ENCODE measurements around the gene UQCRQ.
A peak's percentile ranks its signal among the peaks of the same experiment; 100 is the strongest.

Gene UQCRQ

GRCh38 chr5:132866342-132867045, at the start of gene UQCRQ, which contains the start of gene GDF9:
UQCRQ (plus strand) TSS chr5:132866642; CDS start chr5:132866882, 240 bp downstream.
GDF9 (minus strand) TSS chr5:132866469; CDS start chr5:132864533, 1,936 bp downstream.
- peak; percentile 85 to 90 for DNase-seq (ENCODE audit: low read depth in 2 of 2)

DNA sequence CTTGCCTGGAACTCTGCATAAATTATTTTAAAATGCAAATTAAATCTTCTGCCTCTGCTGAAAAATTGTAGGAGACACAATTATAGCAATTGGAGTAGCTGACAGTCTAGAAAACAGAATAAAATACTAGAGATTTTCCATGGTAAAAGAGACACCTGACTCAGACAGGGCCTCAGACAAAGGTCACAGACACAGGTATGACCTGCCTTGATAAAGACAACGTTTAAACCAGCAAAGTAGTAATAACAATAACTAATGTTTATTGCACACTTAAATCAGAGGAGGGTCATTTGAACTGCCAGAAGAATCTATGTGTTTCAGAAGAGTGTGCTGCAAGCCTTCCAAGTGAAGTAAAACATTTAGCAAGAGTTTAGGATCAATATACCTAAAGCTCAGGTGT, 49.4 kb upstream of the UQCRQ start:
- no peak for DNase-seq (ENCODE audit: low read depth in 2 of 2)

GRCh38 chr5:132819468-132819867, 47.0 kb upstream of the UQCRQ start:
- DNase-seq (ENCODE audit: low read depth in 2 of 2) = no peak

DNA sequence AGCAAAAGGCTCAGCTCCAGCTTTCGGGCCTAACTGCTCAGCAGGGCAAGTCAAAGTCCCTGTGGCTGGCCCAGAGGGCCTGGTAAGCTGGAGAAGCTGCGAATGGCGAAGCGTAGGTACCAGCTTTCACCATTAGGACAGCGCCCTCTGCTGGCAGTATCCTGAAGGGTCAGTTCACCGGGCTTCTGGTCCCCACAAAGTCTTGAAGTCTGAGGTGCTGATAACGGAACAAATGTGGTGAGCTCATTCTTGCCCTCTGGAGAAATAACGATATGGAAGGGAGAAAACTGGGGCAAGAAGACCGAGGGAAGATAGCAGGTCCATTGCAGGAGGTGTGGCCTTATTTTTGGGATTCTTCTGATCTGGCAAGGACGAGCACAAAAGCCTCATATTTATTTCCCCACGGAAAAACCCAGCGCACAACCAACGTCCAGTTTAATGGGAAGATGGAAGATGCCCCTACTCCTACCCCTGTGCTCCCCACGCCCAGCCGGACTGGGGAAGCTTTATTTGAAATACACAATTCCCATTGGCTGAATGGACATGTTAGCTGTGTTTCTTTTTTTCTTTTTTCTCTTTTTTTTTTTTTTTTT, 46.2 kb upstream of the UQCRQ start:
- peak; percentile 69 to 78 for DNase-seq (ENCODE audit: low read depth in 2 of 2)

GRCh38 chr5:132821350-132821749, 45.1 kb upstream of the UQCRQ start:
- DNase-seq (ENCODE audit: low read depth in 2 of 2) = no peak

- DNase-seq (ENCODE audit: low read depth in 2 of 2) = no peak
Measured at GRCh38 chr5:132821791-132822190, 44.7 kb upstream of the UQCRQ start.

GRCh38 chr5:132822650-132823480, 43.6 kb upstream of the UQCRQ start:
- DNase-seq (ENCODE audit: low read depth in 2 of 2) = no peak

- no peak for DNase-seq (ENCODE audit: low read depth in 2 of 2)
Measured at GRCh38 chr5:132823481-132824050, 42.9 kb upstream of the UQCRQ start.

DNA sequence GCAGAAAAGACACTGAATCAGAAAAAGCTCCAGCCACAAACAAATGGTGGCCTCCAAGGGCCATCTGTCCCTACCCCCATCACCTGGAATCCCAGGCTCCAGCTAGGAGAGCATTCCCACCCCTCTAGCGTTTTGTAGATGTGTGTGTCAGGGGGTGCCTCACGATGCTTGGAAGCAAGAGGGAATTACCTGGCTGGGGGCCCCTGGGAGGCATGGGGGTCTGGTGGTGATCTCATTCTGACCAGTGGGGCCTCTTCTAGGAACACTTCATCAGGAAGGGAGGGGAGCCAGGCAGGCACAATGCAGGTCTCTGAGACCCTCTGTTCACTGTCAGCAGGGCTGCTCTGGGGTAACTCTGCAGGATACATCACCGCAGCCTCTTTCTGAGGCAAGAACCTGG, 42.0 kb upstream of the UQCRQ start:
- no peak for DNase-seq (ENCODE audit: low read depth in 2 of 2)

DNA sequence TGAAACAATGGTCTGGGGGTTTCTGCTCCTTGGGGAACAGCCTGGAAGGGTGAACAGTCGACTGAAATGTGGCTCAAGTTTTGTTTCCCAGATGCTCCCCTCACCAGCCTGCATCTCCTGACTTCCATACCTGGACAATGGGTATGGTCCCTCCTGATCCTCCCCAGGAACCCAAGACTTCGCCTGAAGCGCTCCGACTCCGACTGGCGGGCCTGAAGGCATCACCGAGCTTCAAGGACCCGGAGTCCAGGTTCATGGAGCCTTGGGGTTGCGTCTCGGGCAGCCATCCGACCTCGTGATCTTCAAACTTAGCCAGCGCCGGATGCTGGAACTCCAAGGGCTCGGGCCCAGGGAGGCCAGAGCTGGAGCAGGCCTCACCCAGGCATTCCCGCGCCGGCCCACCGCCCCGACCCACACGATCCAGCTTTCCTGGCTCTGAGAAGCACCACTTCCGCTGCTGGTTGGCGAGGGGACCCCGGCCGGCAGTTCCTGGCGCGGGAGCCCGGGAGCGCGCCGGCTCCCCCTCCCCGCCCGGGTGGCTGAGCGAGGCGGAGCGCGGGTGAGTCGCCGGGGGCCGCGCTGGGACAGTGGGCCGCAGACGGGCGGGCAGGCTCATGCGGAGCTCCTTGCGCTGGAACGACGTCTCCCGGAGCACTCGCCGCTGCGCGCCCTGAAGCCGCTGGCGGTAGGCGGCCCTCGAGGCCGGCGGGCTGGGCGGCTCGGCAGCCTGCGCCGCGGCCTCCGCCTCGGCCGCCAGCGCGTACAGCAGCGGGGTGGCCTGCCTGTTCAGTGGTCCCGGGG, 41.2 kb upstream of the UQCRQ start:
- DNase-seq (ENCODE audit: low read depth in 2 of 2) = no peak

GRCh38 chr5:132825834-132826391, 40.5 kb upstream of the UQCRQ start:
- no peak for DNase-seq (ENCODE audit: low read depth in 2 of 2)

DNA sequence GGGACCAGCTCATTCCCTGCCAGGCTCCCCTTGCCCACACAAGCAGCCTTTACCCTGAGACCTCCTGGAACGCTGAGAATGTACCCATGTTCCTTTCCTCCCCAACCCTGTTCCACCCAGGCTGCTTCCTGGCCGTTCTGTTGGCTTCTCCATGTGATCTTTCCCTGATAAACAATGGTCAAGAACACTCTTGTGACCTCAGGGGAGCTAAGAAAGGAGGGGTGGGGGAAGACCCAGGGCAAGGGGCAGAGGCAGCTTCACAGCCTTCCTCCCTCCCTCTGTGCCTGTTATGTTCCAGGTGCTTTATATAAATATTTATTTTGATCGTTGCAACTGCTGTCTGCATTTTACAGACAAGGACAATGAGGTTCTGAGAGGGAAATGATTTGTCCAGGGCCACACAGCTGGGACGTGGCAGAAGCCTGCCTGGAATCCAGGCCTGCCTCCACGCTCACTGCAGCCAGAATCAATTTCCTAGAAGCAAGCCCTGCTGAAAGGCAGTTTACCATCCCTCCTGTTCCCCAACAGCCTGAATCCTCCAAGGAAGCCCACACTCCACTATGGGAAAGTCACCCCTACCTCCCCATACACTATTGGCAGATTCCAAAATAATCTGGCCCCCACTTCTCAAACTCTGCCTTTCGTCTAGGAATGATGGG, 39.9 kb upstream of the UQCRQ start:
- DNase-seq (ENCODE audit: low read depth in 2 of 2) = no peak

DNA sequence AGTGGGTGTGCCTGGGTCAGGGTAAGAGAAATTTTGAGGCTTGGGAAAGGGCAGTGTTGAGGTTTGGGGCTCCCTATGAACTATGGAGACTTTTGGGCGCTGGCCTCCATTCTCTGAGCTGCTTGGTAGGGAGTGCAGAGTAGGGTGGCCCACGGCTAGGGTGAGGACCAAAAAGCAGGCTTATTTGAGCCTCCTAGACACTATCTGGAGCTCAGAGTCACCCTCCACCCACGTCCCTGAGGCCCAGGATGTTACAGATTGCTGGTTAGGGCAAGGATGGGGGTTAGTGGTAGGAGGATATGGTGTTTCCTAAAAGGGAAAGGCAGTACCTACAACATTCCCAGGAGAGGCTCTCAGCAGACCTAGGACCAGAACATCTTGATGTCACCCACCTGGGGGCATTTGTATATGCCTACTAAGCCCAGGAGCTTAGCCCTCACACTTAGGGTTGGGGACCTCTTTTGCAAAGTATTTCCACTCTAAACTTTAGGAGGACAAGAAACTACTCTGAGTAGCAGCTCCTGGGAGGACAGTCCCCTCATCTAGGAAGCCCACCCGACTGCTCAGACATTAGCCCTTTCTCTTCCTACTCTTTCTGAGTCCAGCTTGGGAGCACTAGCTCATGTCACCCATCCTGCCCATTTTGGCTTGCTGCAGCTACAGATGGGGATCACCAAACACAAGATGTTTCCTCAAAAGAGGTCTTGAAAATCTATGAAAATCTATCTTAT, 38.3 kb upstream of the UQCRQ start:
- DNase-seq (ENCODE audit: low read depth in 2 of 2) = no peak

GRCh38 chr5:132828846-132829494, 37.5 kb upstream of the UQCRQ start:
- no peak for DNase-seq (ENCODE audit: low read depth in 2 of 2)

- DNase-seq (ENCODE audit: low read depth in 2 of 2) = peak; percentile 30 to 57
Measured at GRCh38 chr5:132829742-132830435, 36.6 kb upstream of the UQCRQ start.

GRCh38 chr5:132830436-132831094, 35.9 kb upstream of the UQCRQ start, which contains the start of gene SHROOM1:
SHROOM1 (minus strand) TSS chr5:132830647; CDS start chr5:132826140, 4,507 bp downstream.
- no peak for DNase-seq (ENCODE audit: low read depth in 2 of 2)

GRCh38 chr5:132831095-132831860, 35.2 kb upstream of the UQCRQ start:
- no peak for DNase-seq (ENCODE audit: low read depth in 2 of 2)
